Loucy (cell line): ENCODE data around the gene PCDHGB7.
"Not testable (repeated sequence)": the region's sequence is repeated elsewhere in the genome, so short reads cannot be mapped to it uniquely, and the experiment has no call there.

Experiments
- H2AFZ ChIP-seq: fragments of 200-600 bp; sonication (generic); 2 replicates; pipeline ENCODE4 v1.6.0; 2016; ENCODE audit warnings: antibody characterized with exemption, mild to moderate bottlenecking, low read length, moderate library complexity
- H3F3A ChIP-seq: fragments of 200-600 bp; 2 replicates; pipeline ENCODE4 v1.6.0; 2016; ENCODE audit warnings: antibody characterized with exemption, low read depth, mild to moderate bottlenecking
- H3K27me3 ChIP-seq: fragments of 200-600 bp; sonication (generic); 2 replicates; pipeline ENCODE4 v1.6.1; 2014; ENCODE audit warnings: low read length, mild to moderate bottlenecking; ENCODE audit not compliant: insufficient read depth, poor library complexity, severe bottlenecking
- H3K36me3 ChIP-seq: fragments of 200-600 bp; sonication (generic); 2 replicates; pipeline ENCODE4 v1.6.1; 2016; ENCODE audit warnings: low read length; ENCODE audit not compliant: insufficient read depth
- H3K4me1 ChIP-seq: fragments of 200-600 bp; sonication (generic); 2 replicates; pipeline ENCODE4 v1.5.1; 2014; ENCODE audit warnings: low read length, mild to moderate bottlenecking; ENCODE audit not compliant: insufficient read depth, poor library complexity, severe bottlenecking
- H3K4me2 ChIP-seq: fragments of 200-600 bp; sonication (generic); 2 replicates; pipeline ENCODE4 v1.6.0; 2014; ENCODE audit warnings: antibody characterized with exemption, low read length, low read depth, mild to moderate bottlenecking; ENCODE audit not compliant: poor library complexity, severe bottlenecking
- H3K4me3 ChIP-seq: fragments of 200-600 bp; sonication (generic); 2 replicates; pipeline ENCODE4 v1.5.1; 2014; ENCODE audit warnings: low read length, mild to moderate bottlenecking, mixed read lengths; ENCODE audit not compliant: poor library complexity, severe bottlenecking
- H3K79me2 ChIP-seq: fragments of 200-600 bp; sonication (generic); 2 replicates; pipeline ENCODE4 v1.6.1; 2014; ENCODE audit warnings: low read length; ENCODE audit not compliant: insufficient read depth
- H3K9ac ChIP-seq: fragments of 200-600 bp; sonication (generic); 2 replicates; pipeline ENCODE4 v1.6.0; 2014; ENCODE audit warnings: mild to moderate bottlenecking, low read depth, low read length, moderate library complexity; ENCODE audit not compliant: poor library complexity, severe bottlenecking
- H3K9me2 ChIP-seq: fragments of 200-600 bp; sonication (generic); replicated peaks from 2 replicates; pipeline ENCODE4 v1.6.1; 2016; ENCODE audit warnings: low read depth, low read length, mixed read lengths
- H3K9me3 ChIP-seq: fragments of 200-600 bp; sonication (generic); 2 replicates; pipeline ENCODE4 v1.6.1; 2014; ENCODE audit warnings: mild to moderate bottlenecking, antibody characterized with exemption, low read length, low read depth; ENCODE audit not compliant: insufficient read depth
- H4K20me1 ChIP-seq: fragments of 200-600 bp; sonication (generic); 2 replicates; pipeline ENCODE4 v1.6.0; 2014; ENCODE audit warnings: antibody characterized with exemption, low read length, mild to moderate bottlenecking; ENCODE audit not compliant: insufficient read depth, poor library complexity, severe bottlenecking
- CTCF ChIP-seq: fragments of 200-600 bp; sonication (generic); conservative IDR thresholded peaks from 2 replicates; pipeline ENCODE4 v1.5.1; 2014; ENCODE audit warnings: mild to moderate bottlenecking, antibody characterized with exemption, low read length
- EZH2phosphoT487 ChIP-seq: fragments of 200-600 bp; IDR thresholded peaks from 2 replicates; pipeline ENCODE4 v1.6.1; 2018; ENCODE audit warnings: antibody characterized with exemption, mild to moderate bottlenecking, moderate library complexity, borderline replicate concordance

The PCDHGB7 gene

DNA sequence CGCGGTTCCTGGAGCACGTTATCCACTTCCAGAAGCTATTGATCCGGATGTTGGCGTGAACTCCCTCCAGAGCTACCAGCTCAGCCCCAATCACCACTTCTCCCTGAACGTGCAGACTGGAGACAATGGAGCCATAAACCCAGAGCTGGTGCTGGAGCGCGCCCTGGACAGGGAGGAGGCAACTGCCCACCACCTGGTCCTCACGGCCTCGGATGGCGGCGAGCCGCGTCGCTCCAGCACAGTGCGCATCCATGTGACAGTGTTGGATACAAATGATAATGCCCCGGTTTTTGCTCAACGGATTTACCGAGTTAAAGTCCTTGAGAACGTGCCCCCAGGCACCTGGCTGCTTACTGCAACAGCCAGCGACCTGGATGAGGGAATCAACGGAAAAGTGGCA, 14.1 kb upstream of the PCDHGB7 start:
- H3K27me3 ChIP-seq = no peaks in the 10 kb centered on the region
- no peaks in the 10 kb centered on the region for H3F3A ChIP-seq
- H3K9me2 ChIP-seq = no peaks in the 10 kb centered on the region
- TF ChIP-seq CTCF = no peak
- no peak for TF ChIP-seq EZH2phosphoT487
- no peak overlapping the region for H3K4me3 ChIP-seq
- H3K79me2 ChIP-seq = no peaks in the 10 kb centered on the region
- no peaks in the 10 kb centered on the region for H3K4me1 ChIP-seq
- no peak overlapping the region for H2AFZ ChIP-seq
- no peaks in the 10 kb centered on the region for H3K36me3 ChIP-seq
- no peak overlapping the region for H3K9ac ChIP-seq
- no peaks in the 10 kb centered on the region for H3K9me3 ChIP-seq
- H4K20me1 ChIP-seq = no peaks in the 10 kb centered on the region
- no peak overlapping the region for H3K4me2 ChIP-seq

DNA sequence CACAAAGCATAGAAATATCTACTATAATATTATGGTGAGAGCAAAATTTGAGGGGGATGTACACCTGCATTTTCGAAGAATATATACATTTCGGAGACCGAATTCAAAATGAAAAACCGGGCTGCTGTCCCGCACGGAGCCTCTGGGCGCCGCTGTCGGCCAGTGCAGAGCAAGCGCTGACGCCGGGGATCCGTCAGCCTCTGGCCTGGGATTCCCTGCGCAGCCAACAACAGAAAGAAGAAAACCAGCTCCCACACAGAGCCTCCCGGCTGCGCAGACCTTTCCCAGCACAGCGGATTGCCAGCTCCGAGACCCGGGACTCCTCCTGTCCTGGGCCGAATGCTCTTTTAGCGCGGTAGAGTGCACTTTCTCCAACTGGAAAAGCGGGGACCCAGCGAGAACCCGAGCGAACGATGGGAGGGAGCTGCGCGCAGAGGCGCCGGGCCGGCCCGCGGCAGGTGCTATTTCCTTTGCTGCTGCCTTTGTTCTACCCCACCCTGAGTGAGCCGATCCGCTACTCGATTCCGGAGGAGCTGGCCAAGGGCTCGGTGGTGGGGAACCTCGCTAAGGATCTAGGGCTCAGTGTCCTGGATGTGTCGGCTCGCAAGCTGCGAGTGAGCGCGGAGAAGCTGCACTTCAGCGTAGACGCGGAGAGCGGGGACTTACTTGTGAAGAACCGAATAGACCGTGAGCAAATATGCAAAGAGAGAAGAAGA, 9.5 kb upstream of the PCDHGB7 start, which contains the start of gene PCDHGB6:
Gene PCDHGB6, plus strand, starts transcription at position 232 of the 716 bp plus-strand sequence. Its CDS starts 182 bp downstream, at position 414.
- not testable (repeated sequence) for H3F3A ChIP-seq, H3K36me3 ChIP-seq, H3K4me3 ChIP-seq, H3K9me2 ChIP-seq, H3K27me3 ChIP-seq, H3K4me2 ChIP-seq, H2AFZ ChIP-seq, H3K79me2 ChIP-seq, H4K20me1 ChIP-seq, H3K9ac ChIP-seq, H3K9me3 ChIP-seq, H3K4me1 ChIP-seq

- Histone ChIP-seq H2AFZ (no peak overlapping the region), H3K4me2 (no peak overlapping the region), H3K9me3 (no peaks in the 10 kb centered on the region), H3K79me2 (no peaks in the 10 kb centered on the region), H3F3A (no peaks in the 10 kb centered on the region), H3K36me3 (no peaks in the 10 kb centered on the region), H3K9me2 (no peaks in the 10 kb centered on the region), H4K20me1 (no peaks in the 10 kb centered on the region), H3K4me3 (no peak overlapping the region), H3K9ac (no peak overlapping the region), H3K27me3 (no peaks in the 10 kb centered on the region), H3K4me1 (no peaks in the 10 kb centered on the region)
- TF ChIP-seq EZH2phosphoT487 (no peak), CTCF (no peak)
Measured at GRCh38 chr5:141409598-141410306, 7.7 kb upstream of the PCDHGB7 start.
